Heart left ventricle (tissue), 16 donors: ENCODE results near the gene KCNMB3. TPM values are rescaled to one million over a fixed set of nuclear protein-coding genes. Genes with fewer than 3 reads are reported as not detected.

Experiments used
- ATAC-seq, 4 donors: fragments of 200-7000 bp; cut with Tn5 transposase; one replicate each; pipeline ENCODE4 v1.9.1; 2020 to 2022; ENCODE audit warnings: moderate library complexity in 4 of 4, mild to moderate bottlenecking in 3 of 4, moderate number of reproducible peaks in 1 of 4
- DNase-seq, 5 donors: peaks; one replicate each; pipeline ENCODE4 v3.0.0-alpha.2; 2020
- H3K27ac ChIP-seq, 12 donors: fragments of 200-600 bp; sonication (generic) in 4 of 12; one replicate each; pipeline versions ENCODE4 v1.5.0 to v1.8.0; 2016 to 2022; ENCODE audit warnings: mild to moderate bottlenecking in 2 of 12
- H3K27me3 ChIP-seq, 9 donors: fragments of 200-600 bp; sonication (generic) in 2 of 9; one replicate each; pipeline versions ENCODE4 v1.5.1 to v1.8.0; 2016 to 2022; ENCODE audit warnings: mild to moderate bottlenecking in 3 of 9
- H3K36me3 ChIP-seq, 9 donors: fragments of 200-600 bp; sonication (generic) in 2 of 9; one replicate each; pipeline versions ENCODE4 v1.5.0 to v1.8.0; 2018 to 2022; ENCODE audit warnings: mild to moderate bottlenecking in 2 of 9
- H3K4me1 ChIP-seq, 12 donors: fragments of 200-600 bp; sonication (generic) in 4 of 12; one replicate each; pipeline versions ENCODE4 v1.5.0 to v1.8.0; 2016 to 2022; ENCODE audit warnings: mild to moderate bottlenecking in 3 of 12
- H3K4me3 ChIP-seq, 12 donors: fragments of 200-600 bp; sonication (generic) in 4 of 12; one replicate each; pipeline versions ENCODE4 v1.5.0 to v1.8.0; 2017 to 2022; ENCODE audit warnings: mild to moderate bottlenecking in 9 of 12, moderate library complexity in 4 of 12
- H3K9me3 ChIP-seq, 12 donors: fragments of 200-600 bp; sonication (generic) in 4 of 12; one replicate each; pipeline versions ENCODE4 v1.5.0 to v1.8.0; 2016 to 2022; ENCODE audit warnings: mild to moderate bottlenecking in 1 of 12
- CTCF ChIP-seq, 12 donors: fragments of 200-600 bp; sonication (generic) in 4 of 12; IDR thresholded peaks; one replicate each; pipeline versions ENCODE4 v1.5.0 to v1.8.0; 2018 to 2022; ENCODE audit warnings: antibody characterized with exemption in 12 of 12, mild to moderate bottlenecking in 5 of 12
- POLR2A ChIP-seq, 2 donors: fragments of 450-650 bp; IDR thresholded peaks; one replicate each; pipeline ENCODE4 v1.6.1; 2017; ENCODE audit warnings: antibody characterized with exemption in 2 of 2, mild to moderate bottlenecking in 2 of 2, moderate library complexity in 2 of 2
- WGBS, 4 donors: extraction: QIAGEN DNeasy Blood & Tissue Kit in 2 of 4; methylation state at CpG; one replicate each; pipeline versions ENCODE4 v1.1.5 to v1.1.7; 2013 to 2018; 5-methylcytosine and 5-hydroxymethylcytosine counted together
- intact Hi-C, 10 donors: fragments of 100-400 bp; cut with DNase I; formaldehyde crosslinking; loops; one replicate each; pipeline versions ENCODE4 v1.11.1 to v1.14.2; 2022
- polyA plus RNA-seq, 2 donors: library from polyadenylated mRNA; stranded (reverse); fragments of 200-250 nt; gene quantifications; one replicate each; pipeline ENCODE4 v1.2.3, GENCODE V29; 2013
- total RNA-seq, 9 donors: library from RNA; depleted of rRNA in 2 of 9; stranded (reverse); fragments of >200 nt in 2 of 9; fragmentation: NEBNext Ultra II Directional in 3 of 9; extraction: Animal tissue kit (Norgen Biotek cat#: 25700) in 3 of 9; gene quantifications; one replicate each; pipeline versions ENCODE4 v1.1.0 to v1.2.4, GENCODE V29; 2016 to 2023
- donor health status: ischemic (EF 13 %, LVEDD 7.1; RV severe dilation, severe dysfunction).
- donor health status: healthy with polysubstance abuse.
- donor health status: DM: no; HTN: yes; CAD: no.
- donor health status: DM: no; HTN: no; CAD: no.
- donor health status: ischemic (EF 25% LVEDD 6.9; RV normal size, moderate dysfunction).
- donor health status: ischemic (EF 25% LVEDD 5.7; RV mildly dilated, moderate dysfunction).
- donor health status: healthy.
- donor health status: DM: yes; HTN: yes; CAD: no.
- donor health status: ischemic (EF 35%, LVEDD 5.7; RV mildly dilated, moderate dysfunction).
- donor health status: nonischemic (EF 11% LVEDD 7.7; RV severe dilation, severe dysfunction).
- donor health status: DM: yes; HTN: yes; CAD: no.
- donor health status: PGD.
- donor health status: ischemic (EF 29% LVEDD 5.4; RV normal size, mild dysfunction).
- donor health status: nonischemic (EF 23%, LVEDD 6.1; RV moderate dilation, normal function).

KCNMB3 gene
- total and polyA plus RNA-seq, 11 donors = 0.40 to 1.6 (median 1.1) TPM

GRCh38 chr3:179269152-179269707 lies 18.3 kb upstream of the KCNMB3 start:
- Histone ChIP-seq H3K27me3 (no peaks in the 10 kb centered on the region), H3K9me3 (no peaks in the 10 kb centered on the region), H3K27ac (no peak overlapping the region), H3K36me3 (no peaks in the 10 kb centered on the region), H3K4me3 (no peak overlapping the region), H3K4me1 (peaks cover 0 to 12% (median 3%) of the 10 kb centered on the region in 12 donors)
- intact Hi-C loops = loop anchor here in 2 of 10 donors (5.0 to 10.0 kb wide), 2 partner anchors 46 to 122 kb away; partner anchors contain the start of gene PIK3CA (in 1 of the 2)
- TF ChIP-seq CTCF (IDR thresholded peaks at IDR 0.05) (no peak), POLR2A (IDR thresholded peaks at IDR 0.05) (no peak)
- ATAC-seq (no peak), DNase-seq (no peak)
- 77 to 84% (median 82%) methylated on average over 4 of the region's 4 CpGs for WGBS, 4 donors

GRCh38 chr3:179268400-179269051 lies 17.6 kb upstream of the KCNMB3 start:
- intact Hi-C loops = loop anchor here in 2 of 10 donors (5.0 to 10.0 kb wide), 2 partner anchors 46 to 121 kb away; partner anchors contain the start of gene PIK3CA (in 1 of the 2)
- H3K36me3 ChIP-seq = no peaks in the 10 kb centered on the region
- no peaks in the 10 kb centered on the region for H3K9me3 ChIP-seq
- 42 to 56% (median 55%) methylated on average over 4 of the region's 4 CpGs for WGBS, 4 donors
- H3K27me3 ChIP-seq = no peaks in the 10 kb centered on the region
- H3K4me1 ChIP-seq = peaks cover 0 to 12% (median 3%) of the 10 kb centered on the region in 12 donors
- no peak overlapping the region for H3K4me3 ChIP-seq
- DNase-seq = no peak
- TF ChIP-seq POLR2A (IDR thresholded peaks at IDR 0.05) (no peak), CTCF (IDR thresholded peaks at IDR 0.05) (no peak)
- ATAC-seq = peak in 1 of 4 donors; percentile 16
- no peak overlapping the region for H3K27ac ChIP-seq

GRCh38 chr3:179266701-179267211 lies 15.8 kb upstream of the KCNMB3 start:
- Histone ChIP-seq H3K9me3 (no peaks in the 10 kb centered on the region), H3K27ac (peak overlapping the region in 1 of 12 donors; percentile 36), H3K4me3 (peak overlapping the region in 7 of 12 donors; percentile 2 to 33 (median 20)), H3K4me1 (peaks cover 0 to 12% (median 5%) of the 10 kb centered on the region in 12 donors), H3K36me3 (no peaks in the 10 kb centered on the region), H3K27me3 (no peaks in the 10 kb centered on the region)
- peak in 4 of 5 donors; percentile 29 to 45 (median 40) for DNase-seq
- TF ChIP-seq POLR2A (IDR thresholded peaks at IDR 0.05) (no peak), CTCF (IDR thresholded peaks at IDR 0.05) (no peak)
- intact Hi-C loops = loop anchor here in 2 of 10 donors (5.0 to 10.0 kb wide), 2 partner anchors 48 to 119 kb away; partner anchors contain the start of gene PIK3CA (in 1 of the 2)
- WGBS, 4 donors = 66 to 69% (median 66%) methylated on average over 16 to 21 of the region's 21 CpGs
- peak in 2 of 4 donors; percentile 69 to 90 for ATAC-seq

- no peak overlapping the region for H3K4me3 ChIP-seq
- H3K27ac ChIP-seq = no peak overlapping the region
- WGBS, 4 donors = 76 to 85% (median 79%) methylated on average over 4 of the region's 4 CpGs
- ATAC-seq (no peak), DNase-seq (no peak)
- no peaks in the 10 kb centered on the region for H3K9me3 ChIP-seq
- intact Hi-C loops = loop anchor here in 2 of 10 donors (5.0 to 10.0 kb wide), 2 partner anchors 49 to 119 kb away; partner anchors contain the start of gene PIK3CA (in 1 of the 2)
- no peaks in the 10 kb centered on the region for H3K36me3 ChIP-seq
- TF ChIP-seq POLR2A (IDR thresholded peaks at IDR 0.05) = no peak
- no peak for TF ChIP-seq CTCF (IDR thresholded peaks at IDR 0.05)
- H3K4me1 ChIP-seq = peaks cover 0 to 12% (median 6%) of the 10 kb centered on the region in 12 donors
- H3K27me3 ChIP-seq = no peaks in the 10 kb centered on the region
Measured at GRCh38 chr3:179265875-179266274, 15.0 kb upstream of the KCNMB3 start.
